Neural cell (in vitro differentiated cells): ENCODE measurements around the gene RFTN1.

Source experiments
- CTCF ChIP-seq: fragments of 450-650 bp; IDR thresholded peaks from 2 replicates; pipeline ENCODE4 v1.5.1; 2014; ENCODE audit warnings: antibody characterized with exemption, mild to moderate bottlenecking, moderate library complexity; ENCODE audit not compliant: poor library complexity, severe bottlenecking
- EP300 ChIP-seq: fragments of 450-650 bp; conservative IDR thresholded peaks from 2 replicates; pipeline ENCODE4 v1.6.1; 2014; ENCODE audit warnings: antibody characterized with exemption, mild to moderate bottlenecking, moderate library complexity; ENCODE audit not compliant: poor library complexity, severe bottlenecking
- EZH2 ChIP-seq: fragments of 200-600, 300-800 bp; shearing (Covaris generic), sonication (generic); IDR thresholded peaks from 2 replicates; pipeline ENCODE4 v1.6.1; 2014; ENCODE audit warnings: antibody characterized with exemption, low read length, borderline replicate concordance, mild to moderate bottlenecking; ENCODE audit not compliant: insufficient read depth, poor library complexity, severe bottlenecking
- MXI1 ChIP-seq: fragments of 450-650 bp; conservative IDR thresholded peaks from 2 replicates; pipeline ENCODE4 v1.6.1; 2014; ENCODE audit warnings: antibody characterized with exemption, mild to moderate bottlenecking; ENCODE audit not compliant: poor library complexity, severe bottlenecking
- POLR2AphosphoS5 ChIP-seq: IDR thresholded peaks from 2 replicates; pipeline ENCODE4 v1.6.1; 2012
- RAD21 ChIP-seq: fragments of 450-650 bp; conservative IDR thresholded peaks from 2 replicates; pipeline ENCODE4 v1.6.1; 2014; ENCODE audit warnings: antibody characterized with exemption, mild to moderate bottlenecking, moderate library complexity
- REST ChIP-seq: IDR thresholded peaks from 2 replicates; pipeline ENCODE4 v1.6.1; 2012; ENCODE audit warnings: borderline replicate concordance
- SMC3 ChIP-seq: fragments of 450-650 bp; conservative IDR thresholded peaks from 2 replicates; pipeline ENCODE4 v1.6.1; 2014; ENCODE audit warnings: antibody characterized with exemption, mild to moderate bottlenecking, moderate library complexity; ENCODE audit not compliant: poor library complexity
- TAF1 ChIP-seq: IDR thresholded peaks from 2 replicates; pipeline ENCODE4 v1.6.1; 2012; ENCODE audit warnings: low read depth

- no peak for TF ChIP-seq MXI1
- no peak for TF ChIP-seq CTCF
- TF ChIP-seq REST = no peak
- no peak for TF ChIP-seq POLR2AphosphoS5
- TF ChIP-seq RAD21 = no peak
- TF ChIP-seq TAF1 = no peak
- no peak for TF ChIP-seq EZH2
- no peak for TF ChIP-seq EP300
- no peak for TF ChIP-seq SMC3
Measured at GRCh38 chr3:16317561-16317945, 195.9 kb downstream of the RFTN1 start.
